HEK293 (cell line): ENCODE data around the gene POLR3GL.

Source experiments
- BCL6B ChIP-seq: fragments of 450-650 bp; formaldehyde crosslinking; IDR thresholded peaks from 2 replicates; pipeline ENCODE4 v1.5.1; 2017; ENCODE audit warnings: missing biosample characterization, missing genetic modification characterization
- FEZF1 ChIP-seq: fragments of 450-650 bp; formaldehyde crosslinking; IDR thresholded peaks from 2 replicates; pipeline ENCODE4 v1.5.1; 2016; ENCODE audit warnings: missing biosample characterization, missing genetic modification characterization
- HIC1 ChIP-seq: fragments of 450-650 bp; formaldehyde crosslinking; IDR thresholded peaks from 2 replicates; pipeline ENCODE4 v1.5.1; 2016; ENCODE audit warnings: missing biosample characterization, missing genetic modification characterization
- IKZF3 ChIP-seq: fragments of 450-650 bp; IDR thresholded peaks from 2 replicates; pipeline ENCODE4 v1.5.0; 2018; ENCODE audit warnings: missing biosample characterization, mild to moderate bottlenecking, missing genetic modification characterization, moderate library complexity
- KLF10 ChIP-seq: fragments of 450-650 bp; IDR thresholded peaks from 2 replicates; pipeline ENCODE4 v1.5.1; 2018; ENCODE audit warnings: missing biosample characterization, mild to moderate bottlenecking, missing genetic modification characterization
- PRDM2 ChIP-seq: fragments of 450-650 bp; formaldehyde crosslinking; IDR thresholded peaks from 2 replicates; pipeline ENCODE4 v1.5.1; 2016; ENCODE audit warnings: missing biosample characterization, missing genetic modification characterization, borderline replicate concordance
- TCF7L2 ChIP-seq: IDR thresholded peaks from 2 replicates; pipeline ENCODE4 v1.6.1; 2011; ENCODE audit warnings: low read depth, mild to moderate bottlenecking, inconsistent platforms, low read length, moderate library complexity, borderline replicate concordance
- WT1 ChIP-seq: fragments of 450-650 bp; formaldehyde crosslinking; IDR thresholded peaks from 2 replicates; pipeline ENCODE4 v1.5.1; 2016; ENCODE audit warnings: missing biosample characterization, missing genetic modification characterization
- YY1 ChIP-seq: fragments of 450-650 bp; formaldehyde crosslinking; IDR thresholded peaks from 2 replicates; pipeline ENCODE4 v1.5.1; 2018; ENCODE audit warnings: missing biosample characterization, missing genetic modification characterization
- ZBTB1 ChIP-seq: fragments of 450-650 bp; formaldehyde crosslinking; IDR thresholded peaks from 2 replicates; pipeline ENCODE4 v1.5.1; 2016; ENCODE audit warnings: missing biosample characterization, missing genetic modification characterization
- ZBTB21 ChIP-seq: fragments of 450-650 bp; formaldehyde crosslinking; IDR thresholded peaks from 2 replicates; pipeline ENCODE4 v1.5.1; 2017; ENCODE audit warnings: missing biosample characterization, missing genetic modification characterization
- ZBTB49 ChIP-seq: fragments of 450-650 bp; formaldehyde crosslinking; IDR thresholded peaks from 2 replicates; pipeline ENCODE4 v1.5.1; 2016; ENCODE audit warnings: missing biosample characterization, missing genetic modification characterization, low read depth
- ZIC2 ChIP-seq: fragments of 450-650 bp; formaldehyde crosslinking; IDR thresholded peaks from 2 replicates; pipeline ENCODE4 v1.5.1; 2016; ENCODE audit warnings: missing biosample characterization, missing genetic modification characterization
- ZNF140 ChIP-seq: fragments of 450-650 bp; formaldehyde crosslinking; IDR thresholded peaks from 2 replicates; pipeline ENCODE4 v1.5.1; 2016; ENCODE audit warnings: missing biosample characterization, missing genetic modification characterization
- ZNF19 ChIP-seq: fragments of 450-650 bp; formaldehyde crosslinking; IDR thresholded peaks from 2 replicates; pipeline ENCODE4; 2016; ENCODE audit warnings: missing biosample characterization, missing genetic modification characterization, low read depth
- ZNF202 ChIP-seq: fragments of 450-650 bp; formaldehyde crosslinking; IDR thresholded peaks from 2 replicates; pipeline ENCODE4 v1.5.1; 2016; ENCODE audit warnings: missing biosample characterization, missing genetic modification characterization, borderline replicate concordance
- ZNF214 ChIP-seq: fragments of 450-650 bp; formaldehyde crosslinking; IDR thresholded peaks from 2 replicates; pipeline ENCODE4 v1.5.1; 2017; ENCODE audit warnings: missing biosample characterization, mild to moderate bottlenecking, missing genetic modification characterization, borderline replicate concordance
- ZNF366 ChIP-seq: fragments of 450-650 bp; formaldehyde crosslinking; conservative IDR thresholded peaks from 2 replicates; pipeline ENCODE4 v1.5.1; 2016; ENCODE audit warnings: missing biosample characterization, missing genetic modification characterization
- ZNF549 ChIP-seq: fragments of 450-650 bp; IDR thresholded peaks from 2 replicates; pipeline ENCODE4 v1.5.1; 2018; ENCODE audit warnings: missing biosample characterization, missing genetic modification characterization, mild to moderate bottlenecking, inconsistent platforms, moderate library complexity
- ZNF555 ChIP-seq: fragments of 450-650 bp; formaldehyde crosslinking; conservative IDR thresholded peaks from 2 replicates; pipeline ENCODE4 v1.5.1; 2017; ENCODE audit warnings: missing biosample characterization, mild to moderate bottlenecking, missing genetic modification characterization, inconsistent platforms
- ZNF704 ChIP-seq: fragments of 450-650 bp; formaldehyde crosslinking; IDR thresholded peaks from 2 replicates; pipeline ENCODE4 v1.5.1; 2016; ENCODE audit warnings: missing biosample characterization, missing genetic modification characterization
- ZNF707 ChIP-seq: fragments of 450-650 bp; formaldehyde crosslinking; IDR thresholded peaks from 2 replicates; pipeline ENCODE4 v1.5.1; 2016; ENCODE audit warnings: missing biosample characterization, missing genetic modification characterization
- ZNF747 ChIP-seq: fragments of 450-650 bp; formaldehyde crosslinking; IDR thresholded peaks from 2 replicates; pipeline ENCODE4 v1.5.1; 2016; ENCODE audit warnings: missing biosample characterization, missing genetic modification characterization
- ZSCAN23 ChIP-seq: fragments of 450-650 bp; formaldehyde crosslinking; IDR thresholded peaks from 2 replicates; pipeline ENCODE4 v1.5.1; 2016; ENCODE audit warnings: missing biosample characterization, missing genetic modification characterization
- ZSCAN5A ChIP-seq: fragments of 450-650 bp; formaldehyde crosslinking; IDR thresholded peaks from 2 replicates; pipeline ENCODE4 v1.5.1; 2016; ENCODE audit warnings: missing biosample characterization, missing genetic modification characterization

POLR3GL gene

GRCh38 chr1:145927063-145927886, 37.2 kb upstream of the POLR3GL start, which contains the start of gene RBM8A (continued):
- TF ChIP-seq ZNF555 (tag by site-specific recombination) = no peak
- TF ChIP-seq ZNF19 (tag by site-specific recombination) = no peak
- no peak for TF ChIP-seq ZNF202
- TF ChIP-seq ZNF366 (tag by site-specific recombination) = peak; percentile 38
- no peak for TF ChIP-seq ZSCAN23 (tag by site-specific recombination)
- TF ChIP-seq ZNF704 = no peak
- TF ChIP-seq ZBTB1 = no peak
- TF ChIP-seq ZSCAN5A (tag by site-specific recombination) = no peak
- TF ChIP-seq ZNF214 (tag by site-specific recombination) = peak; percentile 40; the same call in 1 of the 2 replicates
- TF ChIP-seq ZIC2 (tag by site-specific recombination) = no peak
- no peak for TF ChIP-seq FEZF1 (tag by site-specific recombination)
- no peak for TF ChIP-seq PRDM2
- TF ChIP-seq HIC1 (tag by site-specific recombination) = no peak
- TF ChIP-seq BCL6B (tag by site-specific recombination) = no peak
- 0 out of 2 replicates have a peak, but pooled peaks have one; percentile 24 for TF ChIP-seq ZBTB21 (tag by site-specific recombination)
- peak; percentile 35; the same call in 1 of the 2 replicates for TF ChIP-seq WT1 (tag by site-specific recombination)
- TF ChIP-seq ZNF140 (tag by site-specific recombination) = no peak
- TF ChIP-seq YY1 (tag by site-specific recombination) = peak; percentile 93
- TF ChIP-seq ZNF747 (tag by site-specific recombination) = no peak
- TF ChIP-seq IKZF3 (tag by site-specific recombination) = no peak; the same call in 1 of the 2 replicates
- TF ChIP-seq ZBTB49 (tag by site-specific recombination) = no peak
- TF ChIP-seq ZNF707 (tag by site-specific recombination) = no peak
- no peak for TF ChIP-seq TCF7L2
- TF ChIP-seq KLF10 (tag by site-specific recombination) = 0 out of 2 replicates have a peak, but pooled peaks have one; percentile 52
- TF ChIP-seq ZNF549 (tag by site-specific recombination) = no peak
